HEK293 (cell line): Measurements from ENCODE around the gene MANF.
"Not testable (repeated sequence)": the region's sequence is repeated elsewhere in the genome, so short reads cannot be mapped to it uniquely, and the experiment has no call there.

Experiments
- CTCF ChIA-PET: fragments of 350-600 bp; formaldehyde crosslinking; extraction: SDS; loops from one replicate; lab custom pipeline; 2021; ENCODE audit warnings: antibody characterized with exemption; lab: Yijun Ruan, JAX
- POLR2A ChIA-PET: fragments of 300-600 bp; formaldehyde crosslinking; extraction: SDS; loops from one replicate; lab custom pipeline; 2020; ENCODE audit warnings: antibody characterized with exemption, inconsistent platforms; lab: Yijun Ruan, JAX
- H3K27ac ChIP-seq: fragments of 200-500 bp; sonication (Bioruptor generic); 2 replicates; pipeline ENCODE4 v1.5.1; 2014; ENCODE audit warnings: low read depth, low read length, control low read depth, inconsistent platforms; ENCODE audit errors: extremely low read depth
- H3K36me3 ChIP-seq, 2 experiments: fragments of 200-500 bp in 1 of 2; sonication (Bioruptor generic) in 1 of 2; 1 replicate in 1 of 2; 2 replicates in 1 of 2; pipeline ENCODE4 v1.5.1; 2014 to 2017; ENCODE audit warnings: inconsistent platforms in 2 of 2, low read length in 2 of 2; ENCODE audit not compliant: control insufficient read depth in 2 of 2, insufficient read depth in 1 of 2
- H3K4me1 ChIP-seq: fragments of 200-500 bp; sonication (Bioruptor generic); 2 replicates; pipeline ENCODE4 v1.5.1; 2014; ENCODE audit warnings: mild to moderate bottlenecking, low read length, inconsistent platforms; ENCODE audit not compliant: control insufficient read depth, insufficient read depth
- H3K4me3 ChIP-seq: 2 replicates; pipeline ENCODE4 v1.5.1; 2011; ENCODE audit warnings: low read depth, mild to moderate bottlenecking, control low read depth, low read length, moderate library complexity
- H3K9me3 ChIP-seq: fragments of 200-500 bp; sonication (Bioruptor generic); 2 replicates; pipeline ENCODE4 v1.5.1; 2014; ENCODE audit warnings: low read depth, low read length, inconsistent platforms; ENCODE audit not compliant: control insufficient read depth, insufficient read depth
- GFI1B ChIP-seq: fragments of 450-650 bp; formaldehyde crosslinking; IDR thresholded peaks from 2 replicates; pipeline ENCODE4 v1.5.1; 2016; ENCODE audit warnings: missing biosample characterization, missing genetic modification characterization
- KLF1 ChIP-seq: fragments of 450-650 bp; formaldehyde crosslinking; IDR thresholded peaks from 2 replicates; pipeline ENCODE4 v1.5.1; 2016; ENCODE audit warnings: missing biosample characterization, missing genetic modification characterization
- MZF1 ChIP-seq: fragments of 450-650 bp; formaldehyde crosslinking; IDR thresholded peaks from 2 replicates; pipeline ENCODE4 v1.5.1; 2017; ENCODE audit warnings: missing biosample characterization, missing genetic modification characterization, borderline replicate concordance
- SP7 ChIP-seq: fragments of 450-650 bp; formaldehyde crosslinking; IDR thresholded peaks from 2 replicates; pipeline ENCODE4 v1.5.1; 2016; ENCODE audit warnings: missing biosample characterization, missing genetic modification characterization
- TCF7L2 ChIP-seq: IDR thresholded peaks from 2 replicates; pipeline ENCODE4 v1.6.1; 2011; ENCODE audit warnings: low read depth, mild to moderate bottlenecking, inconsistent platforms, low read length, moderate library complexity, borderline replicate concordance
- ZFP69B ChIP-seq: fragments of 450-650 bp; formaldehyde crosslinking; IDR thresholded peaks from 2 replicates; pipeline ENCODE4 v1.5.1; 2016; ENCODE audit warnings: missing biosample characterization, missing genetic modification characterization
- ZNF214 ChIP-seq: fragments of 450-650 bp; formaldehyde crosslinking; IDR thresholded peaks from 2 replicates; pipeline ENCODE4 v1.5.1; 2017; ENCODE audit warnings: missing biosample characterization, mild to moderate bottlenecking, missing genetic modification characterization, borderline replicate concordance
- ZNF221 ChIP-seq: fragments of 450-650 bp; formaldehyde crosslinking; IDR thresholded peaks from 2 replicates; pipeline ENCODE4 v1.5.1; 2017; ENCODE audit warnings: missing biosample characterization, missing genetic modification characterization, borderline replicate concordance
- ZNF248 ChIP-seq: fragments of 450-650 bp; formaldehyde crosslinking; IDR thresholded peaks from 2 replicates; pipeline ENCODE4 v1.5.1; 2017; ENCODE audit warnings: missing biosample characterization, missing genetic modification characterization
- ZNF561 ChIP-seq: fragments of 450-650 bp; IDR thresholded peaks from 2 replicates; pipeline ENCODE4 v1.5.1; 2018; ENCODE audit warnings: missing biosample characterization, missing genetic modification characterization, borderline replicate concordance
- ZNF664 ChIP-seq: fragments of 450-650 bp; formaldehyde crosslinking; IDR thresholded peaks from 2 replicates; pipeline ENCODE4 v1.5.1; 2016; ENCODE audit warnings: missing biosample characterization, missing genetic modification characterization
- ZNF677 ChIP-seq: fragments of 450-650 bp; IDR thresholded peaks from 2 replicates; pipeline ENCODE4 v1.5.0; 2018; ENCODE audit warnings: missing biosample characterization, mild to moderate bottlenecking, missing genetic modification characterization, moderate library complexity
- TF ChIP-seq, protein P1 (sequence below): fragments of 450-650 bp; formaldehyde crosslinking; conservative IDR thresholded peaks from 2 replicates; pipeline ENCODE4 v1.5.1; 2016; ENCODE audit warnings: low read depth, missing biosample characterization, missing genetic modification characterization
- TF ChIP-seq, protein P2 (sequence below): sonication (generic); formaldehyde crosslinking; IDR thresholded peaks from 2 replicates; pipeline ENCODE4 v1.8.1; 2022; ENCODE audit warnings: mild to moderate bottlenecking, moderate library complexity, missing genetic modification reagents
- TF ChIP-seq, protein P3 (sequence below): fragments of 450-650 bp; formaldehyde crosslinking; IDR thresholded peaks from 2 replicates; pipeline ENCODE4 v1.5.1; 2016; ENCODE audit warnings: missing biosample characterization, missing genetic modification characterization
- TF ChIP-seq, protein P4 (sequence below): fragments of 450-650 bp; formaldehyde crosslinking; IDR thresholded peaks from 2 replicates; pipeline ENCODE4 v1.5.1; 2016; ENCODE audit warnings: missing biosample characterization, missing genetic modification characterization, borderline replicate concordance
- TF ChIP-seq, protein P5 (sequence below): fragments of 450-650 bp; formaldehyde crosslinking; IDR thresholded peaks from 2 replicates; pipeline ENCODE4 v1.5.1; 2016; ENCODE audit warnings: missing biosample characterization, missing genetic modification characterization

Gene MANF

DNA sequence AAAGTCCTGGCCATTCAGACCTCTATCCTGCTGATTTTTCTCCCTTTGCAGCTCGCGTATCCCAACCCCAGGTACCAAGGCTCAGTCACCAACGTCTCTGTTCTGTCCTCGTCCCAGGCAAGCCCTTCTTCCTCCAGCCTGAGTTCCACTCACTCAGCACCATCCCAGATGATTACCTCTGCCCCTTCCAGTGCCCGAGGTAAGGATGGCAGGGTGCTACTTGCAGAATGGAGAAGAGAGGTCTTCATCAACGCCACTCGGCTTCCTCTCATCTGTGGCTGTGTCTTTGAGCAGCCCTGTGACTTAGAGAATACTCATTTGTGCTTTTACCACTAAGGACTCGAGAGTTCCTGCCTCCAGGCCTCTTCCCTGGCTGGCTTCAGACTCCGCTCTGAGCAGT is 22.6 kb upstream of the MANF start:
- TF ChIP-seq ZFP69B (tag by site-specific recombination) = no peak
- TF ChIP-seq, protein P1, sequence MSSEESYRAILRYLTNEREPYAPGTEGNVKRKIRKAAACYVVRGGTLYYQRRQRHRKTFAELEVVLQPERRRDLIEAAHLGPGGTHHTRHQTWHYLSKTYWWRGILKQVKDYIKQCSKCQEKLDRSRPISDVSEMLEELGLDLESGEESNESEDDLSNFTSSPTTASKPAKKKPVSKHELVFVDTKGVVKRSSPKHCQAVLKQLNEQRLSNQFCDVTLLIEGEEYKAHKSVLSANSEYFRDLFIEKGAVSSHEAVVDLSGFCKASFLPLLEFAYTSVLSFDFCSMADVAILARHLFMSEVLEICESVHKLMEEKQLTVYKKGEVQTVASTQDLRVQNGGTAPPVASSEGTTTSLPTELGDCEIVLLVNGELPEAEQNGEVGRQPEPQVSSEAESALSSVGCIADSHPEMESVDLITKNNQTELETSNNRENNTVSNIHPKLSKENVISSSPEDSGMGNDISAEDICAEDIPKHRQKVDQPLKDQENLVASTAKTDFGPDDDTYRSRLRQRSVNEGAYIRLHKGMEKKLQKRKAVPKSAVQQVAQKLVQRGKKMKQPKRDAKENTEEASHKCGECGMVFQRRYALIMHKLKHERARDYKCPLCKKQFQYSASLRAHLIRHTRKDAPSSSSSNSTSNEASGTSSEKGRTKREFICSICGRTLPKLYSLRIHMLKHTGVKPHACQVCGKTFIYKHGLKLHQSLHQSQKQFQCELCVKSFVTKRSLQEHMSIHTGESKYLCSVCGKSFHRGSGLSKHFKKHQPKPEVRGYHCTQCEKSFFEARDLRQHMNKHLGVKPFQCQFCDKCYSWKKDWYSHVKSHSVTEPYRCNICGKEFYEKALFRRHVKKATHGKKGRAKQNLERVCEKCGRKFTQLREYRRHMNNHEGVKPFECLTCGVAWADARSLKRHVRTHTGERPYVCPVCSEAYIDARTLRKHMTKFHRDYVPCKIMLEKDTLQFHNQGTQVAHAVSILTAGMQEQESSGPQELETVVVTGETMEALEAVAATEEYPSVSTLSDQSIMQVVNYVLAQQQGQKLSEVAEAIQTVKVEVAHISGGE (tag by site-specific recombination) = no peak
- TF ChIP-seq, protein P2, sequence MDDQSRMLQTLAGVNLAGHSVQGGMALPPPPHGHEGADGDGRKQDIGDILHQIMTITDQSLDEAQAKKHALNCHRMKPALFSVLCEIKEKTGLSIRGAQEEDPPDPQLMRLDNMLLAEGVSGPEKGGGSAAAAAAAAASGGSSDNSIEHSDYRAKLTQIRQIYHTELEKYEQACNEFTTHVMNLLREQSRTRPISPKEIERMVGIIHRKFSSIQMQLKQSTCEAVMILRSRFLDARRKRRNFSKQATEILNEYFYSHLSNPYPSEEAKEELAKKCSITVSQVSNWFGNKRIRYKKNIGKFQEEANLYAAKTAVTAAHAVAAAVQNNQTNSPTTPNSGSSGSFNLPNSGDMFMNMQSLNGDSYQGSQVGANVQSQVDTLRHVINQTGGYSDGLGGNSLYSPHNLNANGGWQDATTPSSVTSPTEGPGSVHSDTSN (CRISPR knock-in tag) = no peak
- TF ChIP-seq MZF1 (tag by site-specific recombination) = no peak
- no peak for TF ChIP-seq ZNF248 (tag by site-specific recombination)
- TF ChIP-seq ZNF677 (tag by site-specific recombination) = no peak
- no peak for TF ChIP-seq ZNF664 (tag by site-specific recombination)
- TF ChIP-seq, protein P3, sequence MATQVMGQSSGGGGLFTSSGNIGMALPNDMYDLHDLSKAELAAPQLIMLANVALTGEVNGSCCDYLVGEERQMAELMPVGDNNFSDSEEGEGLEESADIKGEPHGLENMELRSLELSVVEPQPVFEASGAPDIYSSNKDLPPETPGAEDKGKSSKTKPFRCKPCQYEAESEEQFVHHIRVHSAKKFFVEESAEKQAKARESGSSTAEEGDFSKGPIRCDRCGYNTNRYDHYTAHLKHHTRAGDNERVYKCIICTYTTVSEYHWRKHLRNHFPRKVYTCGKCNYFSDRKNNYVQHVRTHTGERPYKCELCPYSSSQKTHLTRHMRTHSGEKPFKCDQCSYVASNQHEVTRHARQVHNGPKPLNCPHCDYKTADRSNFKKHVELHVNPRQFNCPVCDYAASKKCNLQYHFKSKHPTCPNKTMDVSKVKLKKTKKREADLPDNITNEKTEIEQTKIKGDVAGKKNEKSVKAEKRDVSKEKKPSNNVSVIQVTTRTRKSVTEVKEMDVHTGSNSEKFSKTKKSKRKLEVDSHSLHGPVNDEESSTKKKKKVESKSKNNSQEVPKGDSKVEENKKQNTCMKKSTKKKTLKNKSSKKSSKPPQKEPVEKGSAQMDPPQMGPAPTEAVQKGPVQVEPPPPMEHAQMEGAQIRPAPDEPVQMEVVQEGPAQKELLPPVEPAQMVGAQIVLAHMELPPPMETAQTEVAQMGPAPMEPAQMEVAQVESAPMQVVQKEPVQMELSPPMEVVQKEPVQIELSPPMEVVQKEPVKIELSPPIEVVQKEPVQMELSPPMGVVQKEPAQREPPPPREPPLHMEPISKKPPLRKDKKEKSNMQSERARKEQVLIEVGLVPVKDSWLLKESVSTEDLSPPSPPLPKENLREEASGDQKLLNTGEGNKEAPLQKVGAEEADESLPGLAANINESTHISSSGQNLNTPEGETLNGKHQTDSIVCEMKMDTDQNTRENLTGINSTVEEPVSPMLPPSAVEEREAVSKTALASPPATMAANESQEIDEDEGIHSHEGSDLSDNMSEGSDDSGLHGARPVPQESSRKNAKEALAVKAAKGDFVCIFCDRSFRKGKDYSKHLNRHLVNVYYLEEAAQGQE = no peak
- TF ChIP-seq KLF1 = no peak
- no peak for TF ChIP-seq TCF7L2
- no peak for TF ChIP-seq SP7
- TF ChIP-seq, protein P4, sequence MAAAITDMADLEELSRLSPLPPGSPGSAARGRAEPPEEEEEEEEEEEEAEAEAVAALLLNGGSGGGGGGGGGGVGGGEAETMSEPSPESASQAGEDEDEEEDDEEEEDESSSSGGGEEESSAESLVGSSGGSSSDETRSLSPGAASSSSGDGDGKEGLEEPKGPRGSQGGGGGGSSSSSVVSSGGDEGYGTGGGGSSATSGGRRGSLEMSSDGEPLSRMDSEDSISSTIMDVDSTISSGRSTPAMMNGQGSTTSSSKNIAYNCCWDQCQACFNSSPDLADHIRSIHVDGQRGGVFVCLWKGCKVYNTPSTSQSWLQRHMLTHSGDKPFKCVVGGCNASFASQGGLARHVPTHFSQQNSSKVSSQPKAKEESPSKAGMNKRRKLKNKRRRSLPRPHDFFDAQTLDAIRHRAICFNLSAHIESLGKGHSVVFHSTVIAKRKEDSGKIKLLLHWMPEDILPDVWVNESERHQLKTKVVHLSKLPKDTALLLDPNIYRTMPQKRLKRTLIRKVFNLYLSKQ = no peak
- TF ChIP-seq ZNF221 (tag by site-specific recombination) = no peak
- TF ChIP-seq, protein P5, sequence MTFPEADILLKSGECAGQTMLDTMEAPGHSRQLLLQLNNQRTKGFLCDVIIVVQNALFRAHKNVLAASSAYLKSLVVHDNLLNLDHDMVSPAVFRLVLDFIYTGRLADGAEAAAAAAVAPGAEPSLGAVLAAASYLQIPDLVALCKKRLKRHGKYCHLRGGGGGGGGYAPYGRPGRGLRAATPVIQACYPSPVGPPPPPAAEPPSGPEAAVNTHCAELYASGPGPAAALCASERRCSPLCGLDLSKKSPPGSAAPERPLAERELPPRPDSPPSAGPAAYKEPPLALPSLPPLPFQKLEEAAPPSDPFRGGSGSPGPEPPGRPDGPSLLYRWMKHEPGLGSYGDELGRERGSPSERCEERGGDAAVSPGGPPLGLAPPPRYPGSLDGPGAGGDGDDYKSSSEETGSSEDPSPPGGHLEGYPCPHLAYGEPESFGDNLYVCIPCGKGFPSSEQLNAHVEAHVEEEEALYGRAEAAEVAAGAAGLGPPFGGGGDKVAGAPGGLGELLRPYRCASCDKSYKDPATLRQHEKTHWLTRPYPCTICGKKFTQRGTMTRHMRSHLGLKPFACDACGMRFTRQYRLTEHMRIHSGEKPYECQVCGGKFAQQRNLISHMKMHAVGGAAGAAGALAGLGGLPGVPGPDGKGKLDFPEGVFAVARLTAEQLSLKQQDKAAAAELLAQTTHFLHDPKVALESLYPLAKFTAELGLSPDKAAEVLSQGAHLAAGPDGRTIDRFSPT = no peak
- no peak for TF ChIP-seq ZNF561 (tag by site-specific recombination)
- TF ChIP-seq ZNF214 (tag by site-specific recombination) = no peak
- no peak for TF ChIP-seq GFI1B
- TF ChIP-seq, all 188 proteins: peak for 0
- H3K36me3 ChIP-seq = peaks cover 0 to 51% of the 10 kb centered on the region in 2 experiments; a peak in 1 of 3 replicates
- POLR2A ChIA-PET = no interaction called here
- no peaks in the 10 kb centered on the region for H3K4me1 ChIP-seq
- H3K9me3 ChIP-seq = no peaks in the 10 kb centered on the region
- no peak overlapping the region for H3K4me3 ChIP-seq
- CTCF ChIA-PET = no interaction called here
- no peak overlapping the region for H3K27ac ChIP-seq

DNA sequence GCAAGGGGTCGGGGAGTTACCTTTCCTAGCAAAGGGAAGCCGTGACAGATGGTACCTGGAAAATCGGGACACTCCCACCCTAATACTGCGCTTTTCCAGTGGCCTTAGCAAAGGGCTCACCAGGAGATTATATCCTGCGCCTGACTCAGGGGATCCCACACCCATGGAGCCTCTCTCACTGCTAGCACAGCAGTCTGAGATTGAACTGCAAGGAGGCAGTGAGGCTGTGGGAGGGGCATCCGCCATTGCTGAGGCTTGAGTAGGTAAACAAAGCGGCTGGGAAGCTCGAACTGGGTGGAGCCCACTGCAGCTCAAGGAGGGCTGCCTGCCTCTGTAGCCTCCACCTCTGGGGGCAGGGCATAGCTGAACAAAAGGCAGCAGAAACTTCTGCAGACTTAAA is 16.8 kb upstream of the MANF start:
- POLR2A ChIA-PET, H3K9me3 ChIP-seq, H3K4me3 ChIP-seq, H3K36me3 ChIP-seq, H3K4me1 ChIP-seq, H3K27ac ChIP-seq: not testable (repeated sequence)
- CTCF ChIA-PET = interaction anchor here (1.2 kb wide), 1 partner anchor 755 kb away, joined by 3 read pairs; no protein-coding TSS in a partner anchor
